Caco-2 (cell line): ENCODE measurements around the gene AVL9. TPM values are rescaled to one million over a fixed set of nuclear protein-coding genes. Genes with fewer than 3 reads are reported as not detected.

Experiments used
- Bru-seq: library from RNA; stranded (reverse); fragments of 400-500 nt; gene quantifications from one replicate; lab custom pipeline; 2021; lab: Mats Ljungman, UMichigan
- BruChase-seq, 2 experiments: library from RNA; stranded (reverse); fragments of 400-500 nt; gene quantifications; one replicate each; lab custom pipeline; 2021; lab: Mats Ljungman, UMichigan
- BruUV-seq: library from RNA; stranded (reverse); fragments of 400-500 nt; replicated peaks from 2 replicates; lab custom pipeline; 2021; lab: Mats Ljungman, UMichigan
- CTCF ChIA-PET: fragments of 300-600 bp; sonication (Branson Sonifier 250); formaldehyde crosslinking; loops from one replicate; lab custom pipeline; 2022; ENCODE audit warnings: antibody characterized with exemption; lab: Charles Lee
- POLR2A ChIA-PET: fragments of 300-600 bp; sonication (Branson Sonifier 250); formaldehyde crosslinking; loops from one replicate; lab custom pipeline; 2022; ENCODE audit warnings: antibody characterized with exemption; lab: Charles Lee
- DNase-seq, 2 experiments: peaks; one replicate each; pipeline versions ENCODE4 v3.0.0 to v3.0.0-alpha.2; 2020 to 2022
- H3K27me3 ChIP-seq: replicated peaks from 2 replicates; pipeline ENCODE4 v1.6.0; 2011; ENCODE audit warnings: low read length; ENCODE audit not compliant: control insufficient read depth, insufficient read depth
- H3K36me3 ChIP-seq: 2 replicates; pipeline ENCODE4 v1.5.1; 2011; ENCODE audit warnings: low read length; ENCODE audit not compliant: control insufficient read depth, insufficient read depth
- H3K4me1 ChIP-seq: fragments of 250-450 bp; sonication (Bioruptor Pico); 2 replicates; pipeline ENCODE4 v1.5.1; 2020; ENCODE audit warnings: mild to moderate bottlenecking
- H3K4me3 ChIP-seq: 2 replicates; pipeline ENCODE4 v1.5.1; 2011; ENCODE audit warnings: low read depth, mild to moderate bottlenecking, control low read depth, low read length
- H3K9me3 ChIP-seq: fragments of 250-450 bp; sonication (Bioruptor Pico); 2 replicates; pipeline ENCODE4 v1.5.1; 2020; ENCODE audit warnings: mild to moderate bottlenecking, moderate library complexity
- H3K27ac Mint-ChIP-seq: one replicate; pipeline ENCODE4 v1.8.0; 2022; ENCODE audit warnings: mixed read lengths; ENCODE audit not compliant: unreplicated experiment
- H3K27me3 Mint-ChIP-seq: one replicate; pipeline ENCODE4 v1.8.0; 2022; ENCODE audit warnings: mixed read lengths; ENCODE audit not compliant: insufficient read depth, unreplicated experiment
- H3K36me3 Mint-ChIP-seq: one replicate; pipeline ENCODE4 v1.8.0; 2022; ENCODE audit warnings: mild to moderate bottlenecking, mixed read lengths; ENCODE audit not compliant: insufficient read depth, unreplicated experiment
- H3K4me1 Mint-ChIP-seq: one replicate; pipeline ENCODE4 v1.8.0; 2022; ENCODE audit warnings: low read depth, mixed read lengths; ENCODE audit not compliant: unreplicated experiment
- H3K4me3 Mint-ChIP-seq: one replicate; pipeline ENCODE4 v1.8.0; 2022; ENCODE audit warnings: mild to moderate bottlenecking, moderate library complexity, mixed read lengths; ENCODE audit not compliant: unreplicated experiment
- H3K9me3 Mint-ChIP-seq: one replicate; pipeline ENCODE4 v1.8.0; 2022; ENCODE audit warnings: mixed read lengths; ENCODE audit not compliant: unreplicated experiment
- intact Hi-C: fragments of 100-400 bp; cut with micrococcal nuclease; formaldehyde crosslinking; loops from one replicate; pipeline ENCODE4 v1.10.0; 2022; ENCODE audit not compliant: unreplicated experiment
- long read RNA-seq: library from polyadenylated mRNA; stranded (forward); transcript quantifications from one replicate; pipeline ENCODE4 v2.0.0, GENCODE V29; 2022
- total RNA-seq: library from RNA; stranded (reverse); gene quantifications from 2 replicates; pipeline ENCODE4 v1.2.3, GENCODE V29; 2022
- TF ChIP-seq, protein P1 (sequence below), 2 experiments: fragments of 200-600 bp in 1 of 2; IDR thresholded peaks; 1 replicate in 1 of 2; 2 replicates in 1 of 2; pipeline versions ENCODE4 v1.5.1 to v1.8.0; 2011 to 2022; ENCODE audit warnings: antibody characterized with exemption in 1 of 2, control low read depth in 1 of 2, inconsistent platforms in 1 of 2, low read depth in 1 of 2, low read length in 1 of 2, mild to moderate bottlenecking in 1 of 2, moderate library complexity in 1 of 2; ENCODE audit not compliant: insufficient read depth in 1 of 2, severe bottlenecking in 1 of 2, unreplicated experiment in 1 of 2

AVL9 gene
- total RNA-seq (39.7 and 41.0 TPM in 2 replicates), Bru-seq, nascent RNA (percentile 88 among the genes with signal in this experiment), BruChase-seq, experiment 1, labeled RNA remaining after a 2-hour chase (percentile 87 among the genes with signal in this experiment), BruChase-seq, experiment 2, labeled RNA remaining after a 6-hour chase (percentile 80 among the genes with signal in this experiment)
- long read RNA-seq, full-length matches to known transcripts: 1 of 10 reads
- long read RNA-seq, partial matches to known transcripts: 1 of 10 reads
- long read RNA-seq, other reads (novel, unspliced or antisense): 8 of 10 reads

GRCh38 chr7:32495298-32496051, at the start of gene AVL9:
Gene AVL9, plus strand, starts transcription at chr7:32495489. Its CDS starts 221 bp downstream, at chr7:32495710.
- BruUV-seq: no TSS peak
- ChIA-PET POLR2A (interaction anchor here (0.6 to 0.9 kb wide), 8 partner anchors 11 to 1223 kb away, joined by 3 to 17 read pairs (median 4); no protein-coding TSS in a partner anchor), CTCF (interaction anchor here (0.6 kb wide), 3 partner anchors 40 to 582 kb away, joined by 3 to 4 read pairs (median 3); no protein-coding TSS in a partner anchor)
- TF ChIP-seq, protein P1, sequence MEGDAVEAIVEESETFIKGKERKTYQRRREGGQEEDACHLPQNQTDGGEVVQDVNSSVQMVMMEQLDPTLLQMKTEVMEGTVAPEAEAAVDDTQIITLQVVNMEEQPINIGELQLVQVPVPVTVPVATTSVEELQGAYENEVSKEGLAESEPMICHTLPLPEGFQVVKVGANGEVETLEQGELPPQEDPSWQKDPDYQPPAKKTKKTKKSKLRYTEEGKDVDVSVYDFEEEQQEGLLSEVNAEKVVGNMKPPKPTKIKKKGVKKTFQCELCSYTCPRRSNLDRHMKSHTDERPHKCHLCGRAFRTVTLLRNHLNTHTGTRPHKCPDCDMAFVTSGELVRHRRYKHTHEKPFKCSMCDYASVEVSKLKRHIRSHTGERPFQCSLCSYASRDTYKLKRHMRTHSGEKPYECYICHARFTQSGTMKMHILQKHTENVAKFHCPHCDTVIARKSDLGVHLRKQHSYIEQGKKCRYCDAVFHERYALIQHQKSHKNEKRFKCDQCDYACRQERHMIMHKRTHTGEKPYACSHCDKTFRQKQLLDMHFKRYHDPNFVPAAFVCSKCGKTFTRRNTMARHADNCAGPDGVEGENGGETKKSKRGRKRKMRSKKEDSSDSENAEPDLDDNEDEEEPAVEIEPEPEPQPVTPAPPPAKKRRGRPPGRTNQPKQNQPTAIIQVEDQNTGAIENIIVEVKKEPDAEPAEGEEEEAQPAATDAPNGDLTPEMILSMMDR (IDR thresholded peaks at IDR 0.05; ENCODE audit: insufficient read depth in 1 of 2, low read depth in 1 of 2, low read length in 1 of 2, severe bottlenecking in 1 of 2, unreplicated experiment in 1 of 2): no peak
- Histone ChIP-seq H3K36me3 (no peaks in the 10 kb centered on the region; the same call in 1 of the 2 replicates), H3K4me3 (peak within 1 kb of the TSS; percentile 93), H3K4me1 (0 out of 2 replicates have a peak, but pooled peaks cover 9% of the 10 kb centered on the region), H3K9me3 (no peaks in the 10 kb centered on the region), H3K27me3 (no peaks in the 10 kb centered on the region)
- H3K4me3 Mint-ChIP-seq: peak within 1 kb of the TSS; percentile 79
- no peaks in the 10 kb centered on the region for H3K27me3 Mint-ChIP-seq
- no peaks in the 10 kb centered on the region for H3K4me1 Mint-ChIP-seq
- intact Hi-C loops: loop anchor here (2.0 kb wide), 1 partner anchor 397 kb away; no protein-coding TSS in a partner anchor
- DNase-seq: peak; percentile 99
- H3K9me3 Mint-ChIP-seq: no peaks in the 10 kb centered on the region
- H3K27ac Mint-ChIP-seq: peak within 1 kb of the TSS; percentile 83
- H3K36me3 Mint-ChIP-seq: peaks cover 31% of the 10 kb centered on the region

- Mint-ChIP-seq H3K27me3 (peaks cover 9% of the 10 kb centered on the region), H3K36me3 (no peaks in the 10 kb centered on the region), H3K4me1 (no peaks in the 10 kb centered on the region), H3K9me3 (peaks cover 10% of the 10 kb centered on the region), H3K27ac (no peak overlapping the region), H3K4me3 (no peak overlapping the region)
- H3K4me1 ChIP-seq: no peaks in the 10 kb centered on the region
- intact Hi-C loops: no loop called here
- POLR2A ChIA-PET: no interaction called here
- H3K4me3 ChIP-seq: no peak overlapping the region
- CTCF ChIA-PET: no interaction called here
- H3K9me3 ChIP-seq: no peaks in the 10 kb centered on the region
- H3K27me3 ChIP-seq: no peaks in the 10 kb centered on the region
- BruUV-seq: no TSS peak
- H3K36me3 ChIP-seq: no peaks in the 10 kb centered on the region
- TF ChIP-seq, protein P1 (IDR thresholded peaks at IDR 0.05; ENCODE audit: insufficient read depth in 1 of 2, low read depth in 1 of 2, low read length in 1 of 2, severe bottlenecking in 1 of 2, unreplicated experiment in 1 of 2): no peak
- no peak for DNase-seq
Observed at GRCh38 chr7:32447218-32447617, 48.1 kb upstream of the AVL9 start.

DNA sequence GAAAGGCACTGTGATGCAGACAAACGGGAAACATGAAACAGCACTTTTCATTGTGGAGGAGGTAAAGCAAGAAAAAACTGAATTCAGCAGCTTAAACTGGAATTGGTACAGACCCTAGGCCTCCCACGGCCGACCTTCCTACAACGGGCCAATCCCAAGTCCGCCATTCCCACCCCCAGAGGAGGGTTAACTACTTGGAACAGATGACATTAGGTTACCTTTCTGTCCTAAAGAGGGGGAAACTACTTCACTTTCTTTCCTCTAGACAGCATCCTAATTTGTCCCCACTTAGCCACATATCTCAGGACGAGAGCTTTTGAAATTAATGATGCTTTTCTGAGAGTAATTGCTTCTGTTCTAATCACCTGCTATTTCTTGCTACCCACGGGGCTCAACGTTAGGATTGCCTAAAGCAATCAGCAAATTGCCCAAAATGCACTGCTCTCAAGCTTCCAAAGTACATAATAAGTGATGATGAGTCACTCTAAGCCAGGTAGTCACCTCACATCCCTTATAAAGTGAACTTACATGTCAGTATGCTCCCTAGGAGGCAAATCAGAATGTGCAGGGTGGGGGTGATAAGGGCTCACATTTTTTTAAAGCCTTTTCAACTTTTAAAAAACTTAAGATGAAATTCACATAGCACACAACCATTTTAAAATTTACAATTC, 41.8 kb upstream of the AVL9 start:
- H3K4me3 Mint-ChIP-seq: no peak overlapping the region
- H3K9me3 ChIP-seq: no peaks in the 10 kb centered on the region
- no peaks in the 10 kb centered on the region for H3K36me3 ChIP-seq
- BruUV-seq: no TSS peak
- no peaks in the 10 kb centered on the region for H3K4me1 ChIP-seq
- H3K27ac Mint-ChIP-seq: no peak overlapping the region
- H3K27me3 ChIP-seq: no peaks in the 10 kb centered on the region
- peaks cover 3% of the 10 kb centered on the region for H3K27me3 Mint-ChIP-seq
- peaks cover 10% of the 10 kb centered on the region for H3K9me3 Mint-ChIP-seq
- TF ChIP-seq, protein P1 (IDR thresholded peaks at IDR 0.05; ENCODE audit: insufficient read depth in 1 of 2, low read depth in 1 of 2, low read length in 1 of 2, severe bottlenecking in 1 of 2, unreplicated experiment in 1 of 2): no peak
- H3K4me3 ChIP-seq: no peak overlapping the region
- no peak for DNase-seq
- H3K36me3 Mint-ChIP-seq: no peaks in the 10 kb centered on the region
- CTCF ChIA-PET: no interaction called here
- POLR2A ChIA-PET: no interaction called here
- no peaks in the 10 kb centered on the region for H3K4me1 Mint-ChIP-seq
- intact Hi-C loops: no loop called here
